ENCODE measurements around the gene PAX7. TPM values are rescaled to one million over a fixed set of nuclear protein-coding genes. Genes with fewer than 3 reads are reported as not detected.

Gene PAX7
- total and polyA plus RNA-seq, 2 donors (not counting 3 experiments of a cell fraction or from before 2014, with no cell fraction given), result not detected

DNA sequence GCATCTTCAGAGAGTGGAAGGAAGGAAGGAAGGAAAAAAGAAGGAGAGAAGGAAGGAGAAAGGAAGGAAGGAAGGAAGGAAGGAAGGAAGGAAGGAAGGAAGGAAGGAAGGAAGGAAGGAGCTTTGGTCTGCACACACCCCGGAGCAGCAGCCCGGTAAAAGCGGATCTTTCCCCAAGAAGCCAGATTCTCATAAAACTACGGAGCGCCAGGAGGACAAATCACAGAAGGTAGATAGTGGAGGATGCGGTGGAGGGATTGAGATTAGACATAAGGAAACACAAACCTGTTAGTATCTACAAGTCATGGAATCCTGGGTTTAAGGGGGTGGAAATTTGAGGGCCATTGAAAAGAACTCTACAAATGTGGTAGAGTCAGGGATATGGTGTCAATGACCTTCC is 36.7 kb downstream of the PAX7 start:
- TF ChIP-seq FOS (IDR thresholded peaks at IDR 0.05; ENCODE audit: borderline replicate concordance, insufficient read depth, low read length), result no peak
- TF ChIP-seq, protein P1, sequence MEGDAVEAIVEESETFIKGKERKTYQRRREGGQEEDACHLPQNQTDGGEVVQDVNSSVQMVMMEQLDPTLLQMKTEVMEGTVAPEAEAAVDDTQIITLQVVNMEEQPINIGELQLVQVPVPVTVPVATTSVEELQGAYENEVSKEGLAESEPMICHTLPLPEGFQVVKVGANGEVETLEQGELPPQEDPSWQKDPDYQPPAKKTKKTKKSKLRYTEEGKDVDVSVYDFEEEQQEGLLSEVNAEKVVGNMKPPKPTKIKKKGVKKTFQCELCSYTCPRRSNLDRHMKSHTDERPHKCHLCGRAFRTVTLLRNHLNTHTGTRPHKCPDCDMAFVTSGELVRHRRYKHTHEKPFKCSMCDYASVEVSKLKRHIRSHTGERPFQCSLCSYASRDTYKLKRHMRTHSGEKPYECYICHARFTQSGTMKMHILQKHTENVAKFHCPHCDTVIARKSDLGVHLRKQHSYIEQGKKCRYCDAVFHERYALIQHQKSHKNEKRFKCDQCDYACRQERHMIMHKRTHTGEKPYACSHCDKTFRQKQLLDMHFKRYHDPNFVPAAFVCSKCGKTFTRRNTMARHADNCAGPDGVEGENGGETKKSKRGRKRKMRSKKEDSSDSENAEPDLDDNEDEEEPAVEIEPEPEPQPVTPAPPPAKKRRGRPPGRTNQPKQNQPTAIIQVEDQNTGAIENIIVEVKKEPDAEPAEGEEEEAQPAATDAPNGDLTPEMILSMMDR (IDR thresholded peaks at IDR 0.05; ENCODE audit: extremely low read depth in 1 of 2, insufficient read depth in 1 of 2, low read depth in 1 of 2, low read length in 2 of 2), result no peak
- TF ChIP-seq MYC (IDR thresholded peaks at IDR 0.05; ENCODE audit: low read depth, low read length), result no peak
- no peak for TF ChIP-seq POLR2A (IDR thresholded peaks at IDR 0.05; ENCODE audit: low read depth, low read length)
- TF ChIP-seq POLR2AphosphoS5 (IDR thresholded peaks at IDR 0.05; ENCODE audit: insufficient read depth, low read depth, low read length), result no peak
- TF ChIP-seq, protein P2, sequence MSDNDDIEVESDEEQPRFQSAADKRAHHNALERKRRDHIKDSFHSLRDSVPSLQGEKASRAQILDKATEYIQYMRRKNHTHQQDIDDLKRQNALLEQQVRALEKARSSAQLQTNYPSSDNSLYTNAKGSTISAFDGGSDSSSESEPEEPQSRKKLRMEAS (IDR thresholded peaks at IDR 0.05; ENCODE audit: insufficient read depth, insufficient read length), result no peak
- TF ChIP-seq JUN (IDR thresholded peaks at IDR 0.05; ENCODE audit: borderline replicate concordance, insufficient read depth, insufficient read length, low read depth), result no peak
- no peak for TF ChIP-seq EZH2 (IDR thresholded peaks at IDR 0.05; ENCODE audit: borderline replicate concordance, low read depth, low read length, severe bottlenecking)
- no TSS peak for BruUV-seq (replicated peaks)
- intact Hi-C loops (cut with micrococcal nuclease), result no loop called here
- Histone ChIP-seq H3K9ac (replicated peaks; ENCODE audit: extremely low read depth, insufficient read depth, low read length) (no peak overlapping the region), H3K27ac (ENCODE audit: insufficient read depth, low read depth, low read length) (no peak overlapping the region), H3K4me3 (replicated peaks in 1 of 3; ENCODE audit: insufficient read depth in 1 of 3, low read depth in 1 of 3, low read length in 3 of 3) (no peak overlapping the region), H2AFZ (ENCODE audit: low read depth, low read length) (no peak overlapping the region), H4K20me1 (replicated peaks; ENCODE audit: control insufficient read depth, extremely low read depth, insufficient read depth, low read length) (no peaks in the 10 kb centered on the region), H3K9me1 (replicated peaks; ENCODE audit: control insufficient read depth, extremely low read depth, insufficient read depth, low read length) (no peaks in the 10 kb centered on the region), H3K36me3 (ENCODE audit: control insufficient read depth in 2 of 2, extremely low read depth in 1 of 2, insufficient read depth in 2 of 2, low read length in 2 of 2) (no peaks in the 10 kb centered on the region), H3K27me3 (ENCODE audit: control insufficient read depth in 2 of 2, insufficient read depth in 2 of 2, low read length in 2 of 2) (no peaks in the 10 kb centered on the region), H3K4me2 (ENCODE audit: insufficient read depth, low read length) (no peak overlapping the region), H3K9me3 (replicated peaks; ENCODE audit: control insufficient read depth, insufficient read depth, low read length) (no peaks in the 10 kb centered on the region), H3K4me1 (ENCODE audit: control insufficient read depth, extremely low read depth, insufficient read depth, low read length) (no peaks in the 10 kb centered on the region), H3K79me2 (ENCODE audit: control insufficient read depth, insufficient read depth, low read length) (no peaks in the 10 kb centered on the region)
- CTCF ChIA-PET, result interaction anchor here (1.7 kb wide), 1 partner anchor 91 kb away, joined by 4 read pairs; no protein-coding TSS in a partner anchor
- no peak for DNase-seq (ENCODE audit: low read depth, low spot score)
- no peak for FAIRE-seq
- POLR2A ChIA-PET, result no interaction called here
- dilution Hi-C loops (cut with MboI; ENCODE audit: extremely low pct_ligation_motif_present, low sequenced_read_pairs), result no loop called here
